ENCODE results near the gene SLC12A4.

SLC12A4 gene

GRCh38 chr16:67963292-67963661 is 5.2 kb downstream of the SLC12A4 start:
- DNase-seq (ENCODE audit: low read depth), result no peak

GRCh38 chr16:67962135-67962534 is 6.3 kb downstream of the SLC12A4 start:
- DNase-seq (ENCODE audit: low read depth), result no peak

DNA sequence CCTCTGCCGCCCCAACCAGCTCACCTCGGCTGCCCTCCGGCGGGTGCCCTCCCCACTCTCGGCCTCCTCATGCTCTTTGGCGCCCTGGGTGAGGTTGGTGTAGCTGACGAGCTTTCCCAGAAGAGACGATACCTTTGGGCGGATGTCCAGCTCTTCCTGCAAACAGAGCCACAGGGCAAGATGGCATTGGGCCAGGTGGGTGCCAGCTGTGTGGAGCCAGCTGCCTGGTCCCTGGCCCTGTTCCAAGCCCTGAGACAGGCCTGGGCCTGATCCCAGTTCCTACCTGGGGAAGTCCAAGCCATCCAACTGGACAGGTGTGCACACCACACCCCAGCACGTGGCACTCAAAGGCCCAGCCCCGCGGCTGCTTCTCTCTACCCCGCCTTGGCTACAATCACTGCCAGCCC is 6.9 kb downstream of the SLC12A4 start:
- no peak for DNase-seq (ENCODE audit: low read depth)

DNA sequence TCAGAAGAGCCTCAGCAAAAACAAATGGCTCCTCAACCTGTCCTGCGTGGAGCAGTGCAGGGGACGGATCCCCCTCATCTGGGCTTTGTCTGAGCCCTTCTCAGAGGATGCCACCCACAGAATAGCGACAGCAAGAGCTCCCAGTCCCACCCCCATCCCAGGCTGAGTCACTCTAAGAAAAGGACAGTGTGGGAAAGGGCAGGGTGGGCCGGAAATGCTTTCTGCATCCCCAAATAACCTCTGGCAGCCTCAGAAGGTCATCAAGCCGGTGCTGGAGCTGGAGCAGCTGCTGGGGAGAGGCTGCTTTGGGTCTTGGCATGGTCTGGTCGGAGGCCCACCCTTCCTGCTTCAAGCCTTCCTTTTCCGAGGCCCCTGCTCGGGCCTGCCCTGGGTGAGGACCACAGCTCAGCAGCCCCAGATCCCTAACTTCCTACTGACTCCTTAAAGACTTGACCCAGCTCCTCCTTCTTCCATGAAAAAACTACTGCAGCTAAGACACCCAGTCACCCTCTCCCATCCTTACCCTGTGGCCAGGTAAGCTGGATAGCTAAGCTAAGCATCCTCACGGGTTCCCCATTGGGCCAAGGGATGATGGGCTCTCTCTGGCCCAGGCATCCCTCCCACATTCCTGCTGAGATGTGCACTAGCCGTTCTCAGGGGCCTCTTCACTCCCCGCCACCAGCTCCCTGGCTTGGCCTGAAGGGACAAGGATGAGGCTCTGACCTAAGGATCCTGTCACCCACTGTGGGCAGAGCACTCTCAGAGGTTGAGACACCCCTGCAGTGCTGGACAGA is 8.7 kb downstream of the SLC12A4 start:
- DNase-seq (ENCODE audit: low read depth), result no peak

- no peak for DNase-seq (ENCODE audit: low read depth)
Observed at GRCh38 chr16:67957622-67958021, 10.8 kb downstream of the SLC12A4 start.

GRCh38 chr16:67954421-67955196 is 13.8 kb downstream of the SLC12A4 start:
- DNase-seq (ENCODE audit: low read depth), result no peak

DNA sequence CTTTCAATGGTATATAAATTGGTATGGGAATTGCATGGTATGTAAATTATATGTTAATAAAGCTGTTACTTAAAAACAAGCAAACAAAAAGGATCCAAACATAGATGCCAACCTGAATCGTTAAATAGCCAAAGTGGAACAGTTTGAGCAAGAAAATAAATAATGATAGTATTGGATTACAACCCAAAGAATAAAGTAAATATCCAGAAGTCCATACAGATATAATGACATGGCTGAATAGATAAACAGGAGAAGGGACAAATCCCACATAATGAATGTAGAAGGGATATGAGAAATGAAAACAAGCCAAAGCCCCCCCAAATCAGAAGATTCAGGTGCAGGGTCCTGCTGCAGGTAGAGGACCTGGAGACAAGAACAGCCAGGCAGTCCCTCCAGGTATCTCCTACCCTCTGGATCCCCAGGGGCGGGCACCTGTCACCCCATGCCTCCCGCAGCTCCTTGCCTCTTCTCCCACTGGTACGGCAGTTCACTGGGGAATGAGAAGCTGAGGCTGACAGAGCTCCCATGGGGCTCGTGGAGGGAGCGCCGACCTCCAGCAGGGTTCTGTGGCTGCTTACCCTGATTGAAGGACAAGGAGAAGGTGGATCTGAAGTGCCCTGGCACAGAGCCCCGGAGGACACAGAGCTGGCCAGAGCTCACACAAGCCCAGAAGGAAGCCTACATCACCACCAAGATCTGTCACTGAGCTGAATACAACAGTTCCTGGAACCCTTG is 14.6 kb downstream of the SLC12A4 start:
- no peak for DNase-seq (ENCODE audit: low read depth)

GRCh38 chr16:67951485-67951884 is 17.0 kb downstream of the SLC12A4 start:
- DNase-seq (ENCODE audit: low read depth), result no peak

- no peak for DNase-seq (ENCODE audit: low read depth)
Observed at GRCh38 chr16:67950335-67950843, 18.0 kb downstream of the SLC12A4 start.

GRCh38 chr16:67949645-67950044 is 18.8 kb downstream of the SLC12A4 start:
- no peak for DNase-seq (ENCODE audit: low read depth)

- no peak for DNase-seq (ENCODE audit: low read depth)
Observed at GRCh38 chr16:67948015-67948414, 20.4 kb downstream of the SLC12A4 start.

DNA sequence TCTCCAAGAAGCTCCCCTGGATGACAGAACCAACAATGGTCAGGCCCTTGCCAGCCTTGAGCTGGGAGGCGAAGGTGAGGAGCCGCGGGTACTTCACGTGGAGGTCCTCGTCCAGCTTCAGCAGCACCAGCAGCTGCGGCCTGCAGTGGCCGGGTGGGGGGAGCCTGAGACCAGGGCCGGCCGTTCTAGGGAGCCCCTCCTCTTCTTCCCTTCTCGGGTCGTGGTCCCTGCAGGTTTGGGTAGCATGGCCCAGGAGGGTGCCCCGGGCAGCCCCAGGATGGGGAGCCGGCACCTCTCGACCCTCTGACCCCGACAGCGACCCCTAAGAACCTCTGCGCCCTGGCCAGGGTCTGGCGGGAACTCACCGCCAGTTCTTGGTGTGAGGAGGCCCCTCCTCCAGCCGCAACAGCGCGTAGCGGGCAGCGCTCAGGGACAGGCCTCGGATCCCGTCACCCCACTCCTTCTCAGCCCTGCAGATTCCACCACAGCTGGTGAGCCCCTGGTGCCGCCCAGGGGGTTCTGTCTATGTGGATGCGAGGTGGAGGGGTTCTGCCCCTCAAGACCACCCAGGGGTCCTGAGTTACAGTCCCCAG is 21.4 kb downstream of the SLC12A4 start:
- DNase-seq (ENCODE audit: low read depth), result no peak

- no peak for DNase-seq (ENCODE audit: low read depth)
Observed at GRCh38 chr16:67946128-67946569, 22.3 kb downstream of the SLC12A4 start.

DNA sequence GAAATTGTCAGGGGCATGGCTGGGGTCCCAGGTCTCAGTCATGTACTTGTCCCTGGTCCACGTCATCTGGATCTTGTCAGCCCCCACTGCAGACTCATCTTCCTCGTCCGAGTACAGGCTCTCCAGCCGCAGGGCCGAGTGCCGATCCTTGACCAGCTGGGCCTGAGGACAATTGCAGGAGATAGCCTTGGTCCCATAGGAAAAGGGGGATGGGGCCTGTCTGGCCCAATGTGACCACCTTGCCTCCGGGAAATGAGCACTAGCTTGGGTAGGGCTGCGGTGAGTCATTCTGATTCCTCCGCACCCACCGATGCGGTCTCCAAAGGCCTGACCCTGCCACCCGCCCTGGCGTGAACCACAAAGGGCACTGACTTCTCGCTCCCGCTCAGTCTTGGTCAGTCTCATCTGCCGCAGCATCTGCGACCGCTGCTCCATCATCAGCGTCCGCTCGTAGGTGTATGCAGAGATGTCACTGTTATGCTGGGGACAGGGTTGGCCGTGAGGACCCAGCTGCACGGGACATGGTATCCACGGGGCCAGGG is 23.0 kb downstream of the SLC12A4 start:
- no peak for DNase-seq (ENCODE audit: low read depth)

DNA sequence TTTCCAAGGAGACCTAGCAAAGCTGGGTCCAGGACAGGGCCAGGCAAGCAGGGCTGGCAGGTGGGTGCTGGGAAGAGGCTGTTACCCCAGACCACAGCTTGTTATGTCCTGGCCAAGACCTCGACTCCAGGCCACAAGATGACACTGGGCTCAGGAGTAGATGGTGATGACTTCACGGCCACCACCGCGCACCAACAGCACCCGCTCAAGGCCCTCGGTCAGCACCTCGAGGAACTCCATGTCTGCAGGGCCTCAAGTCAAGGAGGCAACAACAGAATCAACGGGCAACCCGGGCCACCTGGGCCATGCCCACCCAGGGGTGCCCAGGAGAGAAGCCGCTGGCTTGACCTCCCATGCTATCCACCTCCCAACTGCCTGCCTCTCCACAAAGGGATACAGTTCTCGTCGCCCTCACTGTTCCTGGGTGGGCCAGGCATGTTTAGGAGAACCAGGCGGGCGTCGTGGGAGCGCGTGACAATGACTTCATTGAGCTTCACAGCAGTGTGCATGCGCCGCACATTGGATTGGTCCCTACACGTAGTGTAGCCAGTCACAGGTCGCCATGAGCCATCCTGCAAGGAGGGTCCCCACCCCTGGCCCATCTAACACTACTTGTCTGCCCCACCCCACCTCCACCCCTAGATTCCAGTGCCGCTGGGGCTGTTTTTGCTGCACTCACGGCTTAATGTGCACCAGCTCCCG is 23.6 kb downstream of the SLC12A4 start:
- DNase-seq (ENCODE audit: low read depth), result no peak

- no peak for DNase-seq (ENCODE audit: low read depth)
Observed at GRCh38 chr16:67943619-67944504, 24.6 kb downstream of the SLC12A4 start, which contains the start of gene LCAT. LCAT (minus strand) TSS chr16:67944120; CDS start chr16:67944101, 19 bp downstream.

GRCh38 chr16:67943256-67943618 is 25.2 kb downstream of the SLC12A4 start:
- DNase-seq (ENCODE audit: low read depth), result no peak

DNA sequence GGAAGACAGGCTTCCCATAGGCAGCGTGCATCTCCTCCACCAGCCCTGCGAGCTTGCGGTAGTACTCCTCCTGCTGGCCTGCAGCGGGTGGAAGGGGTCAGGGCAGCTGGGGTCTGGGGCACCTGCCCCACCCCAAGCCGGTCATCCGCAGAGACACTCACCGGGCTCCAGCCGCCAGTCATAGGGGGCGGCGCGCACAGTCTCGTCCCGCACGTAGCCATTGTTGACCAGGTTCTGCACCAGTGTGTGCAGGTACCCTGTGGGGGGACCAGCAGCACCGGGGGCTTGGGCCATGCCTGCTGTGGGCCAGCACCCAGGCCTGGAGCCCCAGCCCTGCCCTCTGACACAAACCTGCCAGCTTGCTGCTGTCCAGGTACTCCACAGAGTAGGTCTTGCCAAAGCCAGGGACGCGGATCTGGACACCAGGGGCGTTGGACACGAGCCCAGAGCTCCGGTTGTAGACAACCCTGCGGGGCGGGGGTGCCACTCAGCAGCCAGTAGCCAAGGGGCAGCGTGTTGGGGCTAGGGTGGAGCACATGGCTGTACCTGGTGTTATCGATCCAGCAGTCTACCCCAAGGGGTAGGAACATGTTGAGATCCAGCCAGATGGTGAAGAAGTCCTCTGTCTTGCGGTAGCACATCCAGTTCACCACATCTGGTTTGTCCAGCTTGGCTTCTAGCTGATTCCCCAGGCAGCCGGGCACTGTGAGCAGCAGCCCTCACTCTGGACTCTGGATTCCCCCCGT is 25.8 kb downstream of the SLC12A4 start:
- no peak for DNase-seq (ENCODE audit: low read depth)

DNA sequence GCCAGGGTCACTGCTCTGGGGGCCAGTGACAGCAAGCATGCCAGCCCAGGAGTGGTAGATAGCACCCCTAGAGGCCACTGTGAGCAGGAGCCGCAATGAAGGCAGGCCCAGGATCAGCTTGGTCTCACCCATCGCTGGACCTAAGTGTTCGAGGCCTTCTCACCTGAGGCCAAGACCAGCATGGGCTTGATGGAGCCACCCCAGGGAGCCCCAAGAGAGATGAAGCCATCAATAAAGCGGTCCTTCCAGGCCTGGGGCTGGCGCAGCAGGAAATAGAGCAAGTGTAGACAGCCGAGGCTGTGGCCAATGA is 26.3 kb downstream of the SLC12A4 start:
- DNase-seq (ENCODE audit: low read depth), result no peak
